GM18873 (cell line): Measurements from ENCODE around the gene IQGAP2.
"Not testable (repeated sequence)": the region's sequence is repeated elsewhere in the genome, so short reads cannot be mapped to it uniquely, and the experiment has no call there.

Experiments used
- ATAC-seq: cut with Tn5 transposase; IDR thresholded peaks from one replicate; pipeline ENCODE4 v1.9.1; 2021; ENCODE audit warnings: mild to moderate bottlenecking, moderate library complexity, moderate number of reproducible peaks; ENCODE audit not compliant: unreplicated experiment, low FRiP score

Gene IQGAP2

DNA sequence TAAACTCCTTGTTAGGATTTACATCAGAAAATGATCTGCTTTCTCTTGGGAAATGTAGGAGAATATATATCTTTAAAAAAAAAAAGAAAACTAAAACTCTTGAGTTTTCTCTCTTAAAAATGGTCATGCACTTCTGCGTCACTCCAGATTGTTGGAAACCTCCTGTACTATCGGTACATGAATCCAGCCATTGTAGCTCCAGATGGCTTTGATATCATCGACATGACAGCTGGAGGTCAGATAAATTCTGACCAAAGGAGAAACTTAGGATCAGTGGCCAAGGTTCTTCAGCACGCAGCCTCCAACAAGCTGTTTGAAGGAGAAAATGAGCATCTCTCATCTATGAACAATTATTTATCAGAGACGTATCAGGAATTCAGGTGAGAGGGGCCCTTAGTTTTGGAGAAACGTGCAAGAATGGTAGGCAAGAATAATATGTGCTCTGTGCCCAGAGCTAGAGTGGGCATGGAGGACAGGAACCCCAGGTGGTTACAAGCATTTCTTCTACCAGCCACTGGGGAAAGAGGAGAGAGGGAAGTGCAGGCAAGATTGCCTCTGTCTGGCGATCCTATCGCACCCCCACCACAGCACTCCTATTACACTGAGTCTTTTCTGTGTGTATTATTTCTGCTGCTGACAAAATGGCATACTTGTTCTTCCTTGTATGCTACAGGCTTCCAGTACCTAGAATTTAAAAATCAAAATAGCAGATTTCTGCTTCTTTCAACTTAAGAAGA lies 271.4 kb downstream of the IQGAP2 start:
- no peak for ATAC-seq

DNA sequence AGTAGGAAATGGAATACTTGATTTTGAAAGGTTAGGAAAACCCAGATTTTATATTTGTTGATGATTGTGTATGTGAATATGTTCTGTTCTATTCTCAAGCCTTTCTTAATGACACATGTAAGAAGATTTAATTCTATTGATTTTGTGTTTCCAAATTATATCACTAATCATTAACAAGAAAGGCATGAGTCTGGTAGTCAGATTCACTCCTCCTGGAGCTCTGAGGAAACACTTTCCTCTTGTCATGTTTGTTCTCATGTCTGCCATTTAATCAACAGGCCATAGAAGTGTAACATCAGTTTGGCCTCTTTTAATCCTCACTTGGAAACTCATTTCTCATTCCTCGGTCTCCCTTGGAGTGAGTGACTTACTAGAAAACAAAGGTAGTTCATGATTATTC lies 272.3 kb downstream of the IQGAP2 start:
- ATAC-seq = no peak

DNA sequence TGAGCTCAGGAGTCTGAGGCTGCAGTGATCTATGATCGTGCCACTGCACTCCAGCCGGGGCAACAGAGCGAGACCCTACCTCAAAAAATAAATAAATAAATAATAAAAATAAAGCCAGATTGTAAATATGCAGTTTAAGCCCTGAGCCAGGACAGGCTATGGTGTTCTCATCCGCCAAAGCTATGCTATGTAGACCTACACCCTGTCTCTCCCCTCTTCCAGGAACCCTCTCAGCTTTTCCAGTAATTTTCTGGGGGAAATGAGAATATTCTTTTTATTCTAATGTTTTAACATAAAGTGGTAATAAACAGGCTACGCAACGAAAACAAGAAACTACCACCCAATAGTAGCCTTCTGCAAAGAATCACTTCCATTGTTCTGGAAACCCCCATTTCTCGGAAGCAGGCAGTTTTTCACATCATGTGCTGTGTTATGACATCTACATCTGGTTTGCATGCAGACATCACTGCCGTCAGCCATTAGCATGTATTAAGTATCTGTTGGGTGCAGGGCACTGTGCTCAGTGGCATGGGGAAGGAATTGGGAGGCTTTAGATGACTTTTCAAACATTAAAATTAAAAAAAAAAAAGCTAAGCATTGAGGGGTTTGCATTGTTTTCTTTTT lies 274.9 kb downstream of the IQGAP2 start:
- no peak for ATAC-seq

DNA sequence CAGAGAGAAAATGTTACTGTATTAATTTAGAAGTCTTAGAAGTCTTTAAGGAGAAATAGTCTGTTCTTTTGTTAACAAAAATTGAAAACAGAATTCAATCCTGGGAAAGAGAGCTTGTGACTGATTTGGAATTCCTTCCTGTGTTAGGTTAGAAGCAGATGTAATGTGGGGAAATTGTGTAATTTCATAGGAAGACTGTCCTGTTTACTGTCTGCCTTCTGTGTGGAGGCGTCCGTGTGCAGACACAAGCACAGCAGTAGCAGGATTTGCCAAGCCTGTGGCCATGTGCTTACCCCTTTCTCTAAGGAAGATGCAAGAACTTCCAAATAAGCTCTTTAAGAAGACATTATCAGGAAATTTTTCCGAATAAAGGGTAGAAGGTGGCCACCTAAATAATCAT lies 276.1 kb downstream of the IQGAP2 start:
- no peak for ATAC-seq

DNA sequence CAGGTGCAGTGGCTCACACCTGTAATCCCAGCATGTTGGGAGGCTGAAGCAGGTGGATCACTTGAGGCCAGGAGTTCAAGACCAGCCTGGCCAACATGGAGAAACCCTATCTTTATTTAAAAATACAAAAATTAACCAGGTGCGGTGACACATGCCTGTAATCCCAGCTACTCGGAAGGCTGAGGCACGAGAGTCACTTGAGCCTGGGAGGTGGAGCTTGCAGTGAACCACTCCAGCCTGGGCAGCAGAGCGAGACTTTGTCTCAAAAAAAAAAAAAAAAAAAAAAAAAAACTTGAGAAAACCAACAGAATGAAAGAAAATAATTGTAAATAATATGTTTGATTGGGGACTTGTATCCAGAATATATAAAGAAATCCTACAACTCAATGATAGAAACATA lies 277.7 kb downstream of the IQGAP2 start:
- ATAC-seq = not testable (repeated sequence)

DNA sequence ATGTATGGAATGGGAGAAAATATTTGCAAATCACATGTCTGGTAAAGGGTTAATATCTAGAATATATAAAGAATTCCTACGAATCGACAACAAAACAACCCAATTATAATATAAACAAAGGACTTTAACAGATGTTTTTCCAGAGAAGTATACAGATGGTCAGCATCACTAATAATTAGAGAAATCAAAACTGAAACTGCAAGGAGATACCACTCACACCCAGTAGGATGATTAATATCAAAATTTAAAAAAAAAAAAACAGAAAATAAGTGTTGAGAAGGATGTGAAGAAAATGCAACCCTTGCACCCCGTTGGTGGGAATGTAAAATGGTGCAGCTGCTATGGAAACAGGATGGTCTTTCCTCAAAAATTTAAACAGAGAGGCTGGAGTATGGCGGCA lies 278.2 kb downstream of the IQGAP2 start:
- no peak for ATAC-seq

DNA sequence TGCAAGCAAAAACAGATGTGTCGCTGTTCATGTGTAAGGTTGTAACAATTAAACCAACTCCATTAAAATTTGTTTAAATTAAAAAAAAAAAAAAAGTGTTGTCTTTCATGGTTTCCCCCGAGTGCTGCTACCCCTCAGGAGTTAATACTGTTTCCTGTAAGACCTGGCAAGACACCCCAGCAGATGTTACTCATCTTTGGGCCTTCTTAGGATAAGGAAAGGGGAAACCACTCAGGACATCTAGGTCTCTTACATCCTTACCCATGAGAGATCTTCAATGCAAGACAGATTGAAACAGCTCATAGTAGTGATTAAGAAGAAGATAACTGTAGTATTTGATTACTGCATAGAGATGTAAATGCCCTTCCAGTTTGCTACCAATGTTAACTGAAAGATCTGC lies 279.3 kb downstream of the IQGAP2 start:
- no peak for ATAC-seq

DNA sequence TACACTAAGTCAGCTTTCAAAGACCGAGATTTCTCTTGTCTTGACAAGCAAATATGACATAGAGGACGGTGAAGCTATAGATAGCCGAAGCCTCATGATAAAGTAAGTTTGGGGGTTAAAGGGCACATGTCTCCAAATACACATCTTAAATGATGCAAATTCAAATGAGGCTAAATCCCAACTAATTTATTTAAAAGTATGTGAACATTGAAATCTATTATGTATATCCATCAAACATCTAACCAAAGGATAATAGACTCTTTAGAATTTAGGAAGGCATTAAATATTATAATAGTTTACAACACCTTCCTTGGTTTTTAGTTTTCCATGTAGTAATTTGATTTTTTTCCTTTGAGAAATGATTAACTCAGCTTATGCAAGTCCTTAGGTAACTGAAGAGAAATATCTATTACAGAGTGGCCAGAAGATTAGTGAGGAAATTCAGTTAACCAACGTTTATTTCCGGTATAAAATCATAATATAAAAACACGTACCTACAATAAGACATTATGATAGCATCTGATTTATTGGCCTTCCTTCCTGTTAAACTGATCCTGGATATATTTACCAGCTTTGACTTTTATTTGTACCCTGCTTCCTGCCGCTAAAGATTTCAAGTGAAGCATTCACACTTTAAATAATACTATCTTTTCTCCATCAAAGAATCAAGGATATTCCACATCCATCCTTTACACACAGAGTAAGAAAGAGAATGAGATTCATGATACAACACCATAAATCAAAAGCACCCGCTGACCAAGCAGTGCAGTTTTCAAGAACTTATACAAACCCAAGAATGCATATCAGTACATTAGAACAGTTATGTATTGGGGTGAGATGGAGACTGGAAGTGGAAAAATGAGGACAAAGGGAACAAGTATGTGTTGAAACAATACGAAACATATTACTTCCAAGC lies 281.0 kb downstream of the IQGAP2 start:
- ATAC-seq = no peak

DNA sequence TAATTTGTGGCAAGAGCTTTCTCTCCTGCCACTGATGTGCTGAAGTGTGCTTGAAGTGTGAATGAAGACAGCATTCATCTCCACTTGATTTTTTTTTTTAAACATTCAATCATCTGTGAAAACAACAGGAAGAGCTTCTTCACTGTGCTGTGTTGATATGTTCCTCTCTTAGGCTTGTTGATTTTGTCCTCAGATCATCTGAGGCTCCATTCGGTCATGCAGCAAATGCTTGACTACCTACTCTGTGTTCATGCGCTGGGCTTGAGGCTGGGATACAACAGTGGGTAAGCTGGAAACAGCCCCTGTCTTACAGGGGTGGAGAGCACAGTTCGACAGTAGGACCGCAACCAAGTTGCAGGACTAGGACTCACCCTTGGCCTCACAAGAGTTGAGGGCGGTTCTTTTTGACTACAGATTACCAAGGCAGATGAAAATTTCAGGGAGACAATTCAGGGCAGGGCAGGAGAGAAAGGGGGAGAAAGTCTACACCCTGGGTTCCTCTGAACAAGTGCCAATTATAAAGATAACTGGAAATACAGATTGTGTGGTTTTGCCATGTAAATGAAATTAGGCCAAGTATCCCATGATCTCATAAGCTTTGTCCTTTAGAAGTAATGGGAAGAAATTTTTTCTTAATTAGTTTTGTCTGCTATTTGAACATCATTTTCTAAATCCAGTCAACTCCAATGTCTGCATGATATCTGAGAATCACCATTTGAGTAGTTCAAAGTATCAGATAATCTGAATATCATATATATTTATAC lies 281.9 kb downstream of the IQGAP2 start:
- no peak for ATAC-seq

DNA sequence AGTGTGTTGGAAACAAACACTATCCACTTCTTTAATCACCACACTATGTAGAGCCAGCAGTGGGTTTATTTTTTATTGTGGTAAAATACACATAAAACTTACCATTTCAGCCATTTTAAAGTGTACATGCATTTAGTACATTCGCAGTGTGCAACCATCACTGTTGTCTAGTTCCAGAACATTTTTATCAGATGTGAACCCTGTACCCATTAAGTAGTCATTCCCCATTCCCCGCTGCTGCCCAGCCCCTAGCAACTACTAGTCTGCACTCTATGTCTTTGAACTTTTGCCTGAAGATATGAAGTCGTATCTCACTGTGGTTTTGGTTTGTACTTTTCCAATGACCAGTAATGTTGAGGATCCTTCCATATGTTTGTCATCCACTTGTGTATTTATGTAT lies 282.6 kb downstream of the IQGAP2 start:
- ATAC-seq = no peak

DNA sequence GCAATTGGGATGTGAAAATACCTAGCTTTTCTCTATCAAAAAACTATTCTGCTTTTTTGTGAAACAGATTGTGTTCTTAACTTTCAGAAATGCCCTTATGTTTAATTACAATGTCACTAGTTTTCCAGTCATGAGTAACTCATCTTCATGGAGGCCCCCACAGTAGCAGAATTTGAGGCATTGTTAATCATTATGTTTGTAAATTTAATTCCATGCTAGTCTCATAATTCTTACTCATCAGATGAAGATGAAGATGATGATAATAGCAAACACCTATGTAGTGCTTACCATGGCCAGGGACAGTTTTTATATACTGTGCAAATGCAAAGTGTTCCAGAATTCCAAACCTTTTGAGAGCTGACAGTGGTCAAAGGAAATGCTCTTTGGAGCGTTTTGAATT lies 285.1 kb downstream of the IQGAP2 start:
- ATAC-seq = no peak

DNA sequence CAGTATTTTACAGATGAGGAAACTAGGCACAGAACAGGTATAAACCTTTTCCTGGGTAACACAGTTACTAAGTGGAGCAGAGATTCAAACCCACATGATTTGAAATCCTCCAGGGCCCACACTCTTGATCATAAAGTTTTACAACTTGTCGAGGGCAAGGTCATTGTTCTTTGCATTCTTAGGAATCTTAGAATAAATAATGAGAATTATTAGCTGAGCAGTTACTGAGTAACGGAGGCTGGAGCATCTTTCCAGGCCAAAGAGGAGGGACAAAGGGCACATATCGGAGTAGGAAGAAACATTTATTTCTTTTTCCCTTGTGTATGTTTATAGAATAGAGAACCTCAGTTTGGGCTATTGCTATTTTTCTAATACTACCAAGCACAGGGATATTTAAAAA lies 285.8 kb downstream of the IQGAP2 start:
- no peak for ATAC-seq

DNA sequence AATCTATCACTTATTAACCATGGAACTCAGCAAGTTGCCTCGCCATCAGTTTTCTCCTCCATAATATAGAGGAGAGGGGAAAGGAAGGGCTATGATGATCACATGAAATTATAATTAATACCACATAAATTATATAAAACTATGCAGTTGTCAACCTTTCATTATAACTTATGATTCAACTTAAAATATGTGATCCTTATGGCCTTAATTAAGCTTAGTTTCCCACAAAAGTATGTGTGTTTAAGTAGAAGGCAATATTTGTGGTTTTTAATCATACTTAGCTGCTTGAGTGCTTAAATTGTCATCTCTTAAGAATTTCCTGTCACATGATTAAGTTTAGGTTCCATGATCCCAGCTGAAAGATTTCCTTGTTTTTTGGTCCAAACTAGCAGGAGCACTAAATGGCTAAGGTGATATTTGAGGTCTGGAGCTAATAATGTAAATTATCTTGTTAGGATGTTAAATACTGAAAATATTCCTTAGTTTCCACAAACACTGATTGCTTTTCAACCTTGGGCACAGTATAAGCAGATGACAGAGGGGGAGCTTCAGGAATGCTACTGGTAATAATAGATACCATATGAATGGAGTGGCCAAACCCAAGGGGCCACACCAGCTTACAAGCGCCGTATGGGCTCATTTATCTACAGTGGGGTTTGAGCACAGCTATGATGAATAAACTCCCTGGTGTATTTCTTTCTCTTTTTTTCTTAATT lies 286.4 kb downstream of the IQGAP2 start:
- no peak for ATAC-seq

DNA sequence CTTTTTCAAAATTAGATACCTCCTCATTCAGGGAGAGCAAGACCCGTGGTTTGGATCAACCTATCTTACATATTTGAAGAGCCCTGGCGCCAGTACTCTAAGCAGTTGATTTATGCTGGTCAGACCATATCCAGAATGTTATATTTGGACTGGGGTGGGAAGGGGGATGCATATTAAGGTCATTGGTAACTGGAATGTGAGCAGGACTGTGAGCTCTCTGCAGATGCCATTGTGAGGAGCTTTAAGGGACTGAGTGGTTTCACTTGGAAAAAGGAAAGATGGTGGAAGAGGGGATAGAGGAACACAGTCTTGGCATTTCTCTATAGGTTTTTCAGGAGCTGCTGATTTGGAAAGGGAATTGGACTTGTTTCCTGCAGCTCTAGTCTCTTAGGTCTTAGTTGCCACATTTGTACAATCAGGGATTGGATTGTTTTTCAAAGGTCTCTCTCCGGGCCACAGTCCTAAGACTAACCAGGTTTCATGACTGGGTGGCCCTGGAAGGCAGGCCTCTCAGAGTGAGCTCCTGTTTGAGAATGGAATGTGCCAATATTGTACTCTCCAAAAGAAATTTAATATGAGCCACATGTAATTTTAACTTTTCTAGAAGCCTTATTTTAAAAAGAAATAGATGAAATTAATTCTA lies 287.1 kb downstream of the IQGAP2 start:
- ATAC-seq = no peak

DNA sequence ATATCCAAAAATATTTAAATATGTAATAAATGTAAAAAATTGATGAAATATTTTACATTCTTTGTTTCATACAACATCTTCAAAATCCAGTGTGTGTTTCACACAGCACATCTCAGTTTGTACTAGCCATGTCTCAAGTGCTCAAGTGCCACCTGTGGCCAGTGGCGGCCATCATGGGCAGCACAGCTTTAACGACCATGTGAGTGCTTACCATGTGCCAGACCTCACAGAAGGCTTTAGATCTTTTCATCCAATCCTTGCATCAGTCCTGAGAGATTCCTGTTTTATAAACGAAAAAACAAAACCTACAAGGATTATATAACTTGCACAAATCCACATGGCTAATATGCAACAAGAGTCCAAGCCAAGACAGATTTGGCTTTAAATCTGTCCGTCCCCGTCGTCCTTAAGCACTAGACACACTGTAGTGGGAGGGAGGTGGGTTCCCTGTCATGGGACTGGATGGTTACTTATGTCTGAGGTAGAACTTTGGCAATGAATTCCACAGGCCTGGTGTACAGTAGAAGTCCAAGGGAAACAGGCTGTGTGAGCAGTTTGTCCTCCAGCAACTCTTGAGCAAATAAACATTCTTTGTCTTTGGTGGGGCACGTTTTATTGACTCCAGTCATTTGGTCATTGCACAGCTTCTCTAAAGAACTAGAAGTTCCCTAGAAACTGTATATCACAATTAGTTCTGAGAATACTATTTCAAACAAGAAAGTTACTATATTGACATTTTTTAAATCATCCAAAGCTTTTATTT lies 287.8 kb downstream of the IQGAP2 start:
- ATAC-seq = no peak

DNA sequence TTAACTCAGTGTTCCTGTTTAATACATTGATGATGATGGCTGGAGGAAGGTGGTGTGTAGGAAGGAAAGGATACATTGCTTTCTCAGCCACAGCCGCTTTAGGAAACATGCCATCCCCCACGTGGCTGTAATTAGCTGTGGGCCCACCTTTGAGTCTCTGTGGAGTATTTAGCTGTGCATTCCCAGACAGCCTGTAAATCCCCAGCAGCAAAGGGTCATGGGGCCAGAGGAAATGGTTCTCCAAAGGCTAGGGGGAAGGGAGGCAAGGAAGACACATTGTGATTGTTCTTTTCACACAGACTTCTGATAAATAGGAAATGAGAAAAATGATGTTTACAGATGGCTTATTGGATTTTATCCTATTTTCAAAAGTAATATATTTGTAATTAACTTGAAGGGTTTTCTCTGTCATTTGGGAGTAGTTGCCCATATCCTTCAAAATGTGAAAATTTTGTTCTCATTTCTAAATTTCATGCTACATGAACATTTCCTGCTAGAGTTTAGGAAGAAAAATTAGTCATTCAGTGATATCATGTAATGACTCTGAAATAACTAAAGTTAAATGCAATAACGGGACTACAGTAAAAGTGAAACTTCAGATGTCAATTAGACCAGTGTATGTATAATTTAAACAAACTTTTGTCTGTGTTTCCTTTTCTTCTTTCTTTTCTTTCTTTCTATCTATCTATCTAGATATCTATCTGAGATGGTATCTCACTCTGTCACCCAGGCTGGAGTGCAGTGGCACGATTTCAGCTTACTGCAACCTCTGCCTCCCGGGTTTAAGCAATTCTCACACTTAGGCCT lies 288.6 kb downstream of the IQGAP2 start:
- ATAC-seq = no peak

DNA sequence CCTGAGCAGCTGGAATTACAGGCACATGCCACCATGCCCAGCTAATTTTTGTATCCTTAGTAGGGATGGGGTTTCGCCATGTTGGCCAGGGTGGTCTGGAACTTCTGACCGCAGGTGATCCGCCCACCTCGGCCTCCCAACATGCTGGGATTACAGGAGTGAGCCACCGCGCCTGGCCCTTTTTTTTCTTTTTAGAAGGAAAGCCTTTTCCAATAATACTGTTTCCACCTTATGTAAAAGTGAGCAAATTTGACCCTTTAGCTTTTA lies 289.1 kb downstream of the IQGAP2 start:
- no peak for ATAC-seq

DNA sequence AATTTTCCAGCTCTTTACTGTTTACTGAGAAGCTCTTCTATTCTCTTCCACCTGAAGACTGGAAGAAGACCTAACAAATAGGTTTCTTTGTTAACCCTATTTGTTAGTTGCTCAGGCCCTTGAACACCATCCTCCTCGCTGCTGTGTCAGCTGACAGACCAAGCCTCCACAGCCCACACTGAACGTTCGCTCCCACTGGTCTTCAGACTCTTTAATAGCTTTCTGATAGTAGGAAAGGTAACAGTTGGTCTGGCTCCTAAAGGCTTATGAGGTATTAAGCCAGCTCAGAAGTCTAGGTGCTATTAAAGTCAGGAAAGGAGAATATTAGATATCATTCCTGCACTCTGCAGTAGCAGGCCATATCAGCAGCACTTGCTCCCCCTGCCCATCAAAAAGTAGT lies 289.6 kb downstream of the IQGAP2 start:
- no peak for ATAC-seq
